Vagina (tissue), 2 donors: ENCODE data around the gene NCEH1. TPM values are rescaled to one million over a fixed set of nuclear protein-coding genes. Genes with fewer than 3 reads are reported as not detected.

Source experiments
- DNase-seq, 2 donors: peaks; one replicate each; pipeline ENCODE4 v3.0.0-alpha.2; 2017; ENCODE audit errors: extremely low spot score in 2 of 2
- H3K27ac ChIP-seq: fragments of 200-600 bp; sonication (generic); one replicate; pipeline ENCODE4 v1.5.1; 2019
- H3K27me3 ChIP-seq: fragments of 200-600 bp; sonication (generic); one replicate; pipeline ENCODE4 v1.5.1; 2019
- H3K36me3 ChIP-seq, 2 donors: fragments of 200-600 bp; sonication (generic); one replicate each; pipeline ENCODE4 v1.5.1; 2017 to 2019
- H3K4me1 ChIP-seq: fragments of 200-600 bp; sonication (generic); one replicate; pipeline ENCODE4 v1.5.1; 2019
- H3K4me3 ChIP-seq, 2 donors: fragments of 200-600 bp; sonication (generic); 1 replicate in 1 of 2; 2 replicates in 1 of 2; pipeline ENCODE4 v1.5.1; 2016 to 2019
- H3K9me3 ChIP-seq: fragments of 200-600 bp; sonication (generic); one replicate; pipeline ENCODE4 v1.5.1; 2019
- CTCF ChIP-seq, 3 experiments: fragments of 450-650 bp in 2 of 3; fragments of 200-600 bp in 1 of 3; sonication (generic) in 1 of 3; IDR thresholded peaks; one replicate each; pipeline ENCODE4 v1.5.1; 2017 to 2019; ENCODE audit warnings: antibody characterized with exemption in 3 of 3, mild to moderate bottlenecking in 2 of 3, moderate library complexity in 2 of 3
- POLR2A ChIP-seq, 2 donors: fragments of 450-650 bp; IDR thresholded peaks; one replicate each; pipeline ENCODE4 v1.6.1; 2017; ENCODE audit warnings: antibody characterized with exemption in 2 of 2, mild to moderate bottlenecking in 2 of 2, moderate library complexity in 2 of 2
- POLR2AphosphoS5 ChIP-seq, 2 donors: sonication (generic); formaldehyde crosslinking; IDR thresholded peaks; one replicate each; pipeline ENCODE4 v1.9.0; 2017; ENCODE audit warnings: antibody characterized with exemption in 2 of 2, mild to moderate bottlenecking in 2 of 2, low read depth in 1 of 2; ENCODE audit not compliant: insufficient read depth in 1 of 2
- intact Hi-C: fragments of 100-400 bp; cut with DNase I; formaldehyde crosslinking; loops from one replicate; pipeline ENCODE4 v1.15.1; 2023
- total RNA-seq: library from RNA; depleted of rRNA; stranded (reverse); fragments of >200 nt; gene quantifications from one replicate; pipeline ENCODE4 v1.2.3, GENCODE V29; 2016

Gene NCEH1
- total RNA-seq, 1 donor from 2014 or later: 7.4 TPM

GRCh38 chr3:172614340-172615274 lies 96.3 kb downstream of the NCEH1 start:
- no peak for DNase-seq
- Histone ChIP-seq H3K27me3 (no peaks in the 10 kb centered on the region), H3K36me3 (no peaks in the 10 kb centered on the region), H3K9me3 (no peaks in the 10 kb centered on the region), H3K4me3 (no peak overlapping the region), H3K27ac (no peak overlapping the region), H3K4me1 (peaks cover 25% of the 10 kb centered on the region)
- intact Hi-C loops: no loop called here
- TF ChIP-seq CTCF (IDR thresholded peaks at IDR 0.05): no peak
- no peak for TF ChIP-seq POLR2AphosphoS5 (IDR thresholded peaks at IDR 0.05; ENCODE audit: insufficient read depth in 1 of 2, low read depth in 1 of 2)

- DNase-seq: no peak
- intact Hi-C loops: no loop called here
These were observed 97.0 kb downstream of the NCEH1 start for GRCh38 chr3:172613845-172614244.

GRCh38 chr3:172612871-172613678 lies 97.8 kb downstream of the NCEH1 start:
- H3K9me3 ChIP-seq: no peaks in the 10 kb centered on the region
- no peaks in the 10 kb centered on the region for H3K27me3 ChIP-seq
- H3K36me3 ChIP-seq: no peaks in the 10 kb centered on the region
- H3K27ac ChIP-seq: no peak overlapping the region
- intact Hi-C loops: no loop called here
- peaks cover 39% of the 10 kb centered on the region for H3K4me1 ChIP-seq
- no peak for DNase-seq
- no peak for TF ChIP-seq CTCF (IDR thresholded peaks at IDR 0.05)
- TF ChIP-seq POLR2AphosphoS5 (IDR thresholded peaks at IDR 0.05; ENCODE audit: insufficient read depth in 1 of 2, low read depth in 1 of 2): no peak
- no peak for TF ChIP-seq POLR2A (IDR thresholded peaks at IDR 0.05)
- no peak overlapping the region for H3K4me3 ChIP-seq

More at GRCh38 chr3:172613845-172614244, 97.0 kb downstream of the NCEH1 start:
- Histone ChIP-seq H3K27ac (no peak overlapping the region), H3K36me3 (no peaks in the 10 kb centered on the region), H3K9me3 (no peaks in the 10 kb centered on the region), H3K4me3 (no peak overlapping the region), H3K4me1 (peaks cover 33% of the 10 kb centered on the region), H3K27me3 (no peaks in the 10 kb centered on the region)
- no peak for TF ChIP-seq CTCF (IDR thresholded peaks at IDR 0.05)
- no peak for TF ChIP-seq POLR2A (IDR thresholded peaks at IDR 0.05)
- no peak for TF ChIP-seq POLR2AphosphoS5 (IDR thresholded peaks at IDR 0.05; ENCODE audit: insufficient read depth in 1 of 2, low read depth in 1 of 2)

- intact Hi-C loops: no loop called here
- no peak for DNase-seq
- no peaks in the 10 kb centered on the region for H3K9me3 ChIP-seq
These were observed 101.1 kb downstream of the NCEH1 start for GRCh38 chr3:172609750-172610149.

More at GRCh38 chr3:172609750-172610149, 101.1 kb downstream of the NCEH1 start:
- no peaks in the 10 kb centered on the region for H3K36me3 ChIP-seq
- no peak overlapping the region for H3K4me3 ChIP-seq
- TF ChIP-seq POLR2A (IDR thresholded peaks at IDR 0.05): no peak
- TF ChIP-seq POLR2AphosphoS5 (IDR thresholded peaks at IDR 0.05; ENCODE audit: insufficient read depth in 1 of 2, low read depth in 1 of 2): no peak
- no peak for TF ChIP-seq CTCF (IDR thresholded peaks at IDR 0.05)
- no peaks in the 10 kb centered on the region for H3K27me3 ChIP-seq
- H3K27ac ChIP-seq: peak overlapping the region; percentile 77
- peaks cover 30% of the 10 kb centered on the region for H3K4me1 ChIP-seq
